HG03378 (cell line): ENCODE data around the gene SIRT3.
"Not testable (repeated sequence)": the region's sequence is repeated elsewhere in the genome, so short reads cannot be mapped to it uniquely, and the experiment has no call there.

Experiments
- ATAC-seq: cut with Tn5 transposase; IDR thresholded peaks from one replicate; pipeline ENCODE4 v1.9.1; 2021; ENCODE audit warnings: mild to moderate bottlenecking, moderate library complexity; ENCODE audit not compliant: unreplicated experiment

Gene SIRT3

DNA sequence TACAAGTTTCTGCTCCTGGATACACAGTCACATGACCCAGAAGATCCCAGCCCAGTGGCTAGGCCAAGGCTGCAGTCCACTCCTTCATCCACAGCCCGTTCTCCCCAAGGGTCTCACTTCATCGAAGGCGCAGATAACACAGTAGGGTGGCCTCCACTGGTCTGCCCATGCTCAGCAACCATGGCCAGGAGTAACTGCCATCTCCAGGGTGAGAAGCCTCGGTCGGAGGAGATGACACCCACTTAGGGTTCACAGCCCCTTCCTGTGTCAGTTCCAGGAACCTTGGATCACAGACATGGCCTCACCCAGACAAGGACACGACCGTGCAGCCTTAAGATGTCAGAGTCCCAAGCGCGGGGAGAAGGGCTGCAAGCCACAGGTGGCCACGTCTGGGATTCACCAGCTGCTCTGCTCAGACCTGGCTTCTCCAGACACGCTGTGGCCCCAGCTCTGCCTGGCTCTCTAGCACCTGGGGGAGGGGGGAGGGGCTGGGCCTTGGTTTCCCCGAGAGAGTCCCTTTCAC is 31.5 kb downstream of the SIRT3 start:
- no peak for ATAC-seq

DNA sequence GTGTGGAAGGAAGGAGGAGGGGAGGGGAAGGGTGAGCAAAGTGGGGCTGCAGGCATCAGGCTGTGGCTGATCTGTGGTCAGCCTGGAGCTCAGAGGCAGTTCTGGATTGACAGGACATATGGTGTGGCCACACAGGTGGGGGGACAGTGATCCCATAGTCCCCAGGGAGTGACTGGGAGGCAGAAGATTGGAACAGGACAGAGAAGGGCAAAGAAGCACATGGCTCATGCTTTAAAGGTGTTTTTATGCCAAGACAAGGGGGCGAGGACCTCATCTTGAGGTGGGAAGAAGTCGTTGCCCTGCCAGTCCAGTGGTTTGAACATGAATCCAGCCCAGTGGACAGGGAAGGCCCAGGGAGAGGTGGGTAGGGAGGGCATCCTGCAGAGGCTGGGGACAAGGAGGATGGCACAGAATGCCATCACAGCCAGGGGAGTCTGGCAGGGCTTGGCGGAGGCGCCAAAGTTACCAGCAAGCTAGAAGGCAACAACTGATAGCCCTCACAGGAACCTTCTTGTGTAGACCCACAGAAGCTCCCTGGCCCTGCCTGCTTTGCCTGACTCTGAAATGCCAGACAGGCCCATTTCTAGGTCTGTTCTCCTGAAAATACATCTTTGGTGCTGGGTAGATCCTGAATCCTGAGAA is 32.1 kb downstream of the SIRT3 start:
- ATAC-seq, result no peak

DNA sequence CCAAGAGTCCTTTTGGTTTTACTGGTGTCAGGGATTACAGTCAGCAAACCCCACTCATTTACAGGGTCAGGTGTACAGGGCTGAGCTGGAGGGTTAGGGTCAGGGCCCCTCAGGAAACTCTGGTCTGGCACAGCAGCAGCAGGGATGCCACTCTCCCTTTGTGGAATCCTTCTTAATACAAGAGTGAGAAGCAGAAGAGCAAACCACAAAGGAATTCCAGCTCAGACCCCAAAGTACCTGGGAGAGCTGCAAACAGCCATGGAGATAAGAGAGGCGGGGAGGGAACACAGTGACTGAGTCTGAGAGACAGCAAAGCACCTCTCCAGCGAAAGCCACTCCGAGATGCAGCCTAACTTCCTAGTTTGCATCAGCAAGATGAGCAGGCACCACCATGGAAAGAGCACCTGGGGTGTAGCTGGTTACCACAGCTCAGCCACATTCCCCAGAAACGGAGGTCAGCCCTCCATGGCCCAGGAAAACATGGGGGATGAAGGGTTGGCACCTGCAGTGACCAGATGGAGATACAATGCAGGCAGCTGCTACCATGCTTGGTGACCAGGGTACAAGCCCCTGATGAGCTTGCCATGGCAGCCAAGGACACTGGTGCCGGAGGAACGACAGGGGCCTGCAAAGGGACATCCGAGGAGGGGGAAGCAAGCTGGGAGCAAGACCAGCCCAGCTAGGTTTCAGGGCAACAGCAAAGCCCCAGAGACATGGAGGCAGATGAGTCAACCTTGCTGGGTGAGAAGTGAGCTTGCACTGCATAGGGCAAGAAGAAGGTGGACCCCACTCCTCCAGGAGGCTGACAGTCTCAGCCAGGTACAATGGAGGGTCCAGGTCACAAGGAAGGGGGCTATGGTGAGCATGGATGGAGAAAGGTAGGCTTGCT is 32.8 kb downstream of the SIRT3 start:
- ATAC-seq, result no peak

DNA sequence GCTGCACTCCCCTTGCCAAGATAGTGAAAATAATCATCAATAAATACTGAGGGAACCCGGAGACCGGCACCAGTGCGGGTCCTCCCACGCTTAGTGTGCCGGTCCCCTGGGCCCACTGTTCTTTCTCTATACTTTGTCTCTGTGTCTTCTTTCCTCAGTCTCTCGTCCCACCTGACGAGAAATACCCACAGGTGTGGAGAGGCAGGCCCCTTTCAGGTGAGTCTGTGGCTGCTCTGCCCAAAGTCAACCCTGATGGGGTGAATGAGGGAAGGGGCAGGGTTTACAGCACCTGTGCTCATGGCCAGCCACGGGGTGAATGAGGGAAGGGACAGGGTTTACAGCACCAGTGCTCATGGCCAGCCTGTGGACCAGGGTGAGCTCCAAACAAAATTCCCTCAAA is 33.7 kb downstream of the SIRT3 start:
- no peak for ATAC-seq

DNA sequence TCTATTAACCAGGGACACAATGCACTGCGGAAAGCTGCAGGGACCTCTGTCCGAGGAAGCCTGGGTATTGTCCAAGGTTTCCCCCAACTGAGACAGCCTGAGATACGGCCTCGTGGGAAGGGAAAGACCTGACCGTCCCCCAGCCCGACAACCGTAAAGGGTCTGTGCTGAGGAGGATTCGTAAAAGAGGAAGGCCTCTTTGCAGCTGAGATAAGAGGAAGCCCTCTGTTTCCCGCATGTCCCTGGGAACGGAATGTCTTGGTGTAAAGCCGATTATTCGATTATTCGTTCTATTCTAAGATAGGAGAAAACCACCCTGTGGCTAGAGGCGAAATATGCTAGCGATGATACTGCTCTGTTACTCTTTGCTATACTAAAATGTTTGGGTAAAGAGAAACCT is 34.2 kb downstream of the SIRT3 start:
- no peak for ATAC-seq

DNA sequence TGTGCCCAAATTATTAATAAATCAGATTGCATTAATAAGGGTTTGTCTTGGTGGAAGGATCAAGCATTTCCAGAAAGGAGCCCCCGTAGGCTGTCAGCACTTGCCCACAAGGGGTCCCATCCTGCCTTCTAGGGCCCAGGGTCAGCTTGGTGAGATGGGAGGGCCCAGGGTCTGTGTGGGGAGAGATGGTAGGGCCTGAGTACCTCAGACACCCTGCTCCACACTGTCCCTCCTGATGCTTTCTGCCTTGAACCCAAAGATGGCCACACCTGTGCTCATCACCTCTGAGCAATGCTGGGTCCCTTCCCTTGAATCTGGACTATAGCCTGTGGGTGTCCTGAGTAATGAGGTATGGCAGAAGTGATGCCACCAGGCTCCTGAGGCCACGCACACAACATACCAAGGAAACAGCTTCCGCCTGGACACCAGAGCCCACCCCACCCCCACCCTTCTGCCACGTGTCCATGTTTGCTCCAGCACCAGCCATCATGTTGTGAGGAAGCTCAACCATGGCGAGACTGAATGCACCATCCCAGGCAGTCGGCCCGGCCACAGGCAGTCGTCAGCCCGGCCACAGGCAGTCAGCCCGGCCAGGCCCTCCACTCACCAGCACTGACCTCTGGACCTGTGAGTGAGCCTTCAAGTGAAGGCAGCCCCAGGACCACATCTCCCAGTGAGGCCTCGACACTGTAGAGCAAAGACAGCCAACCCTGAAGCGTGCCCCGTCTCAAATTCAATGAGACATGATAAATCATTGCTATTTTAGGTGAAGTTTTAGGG is 35.7 kb downstream of the SIRT3 start:
- no peak for ATAC-seq

DNA sequence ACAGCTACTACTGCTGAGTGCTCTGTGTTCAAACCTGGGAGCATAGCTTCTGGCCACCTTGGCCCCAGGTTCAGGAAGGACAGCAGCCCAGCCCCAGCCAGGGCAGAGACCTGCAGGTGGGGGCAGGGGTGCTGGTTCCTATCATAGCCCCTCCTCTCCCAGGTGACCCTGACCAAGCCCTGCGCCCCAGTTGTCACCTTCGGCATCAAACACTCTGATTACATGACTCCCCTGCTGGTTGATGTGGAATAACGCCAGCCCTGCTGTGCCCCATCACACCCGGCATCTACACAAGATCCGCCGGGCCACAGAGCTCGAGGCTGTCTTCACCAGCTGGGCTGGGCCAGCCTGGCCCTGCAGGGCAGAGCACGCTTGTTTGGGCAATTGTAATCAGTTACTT is 36.4 kb downstream of the SIRT3 start:
- no peak for ATAC-seq

DNA sequence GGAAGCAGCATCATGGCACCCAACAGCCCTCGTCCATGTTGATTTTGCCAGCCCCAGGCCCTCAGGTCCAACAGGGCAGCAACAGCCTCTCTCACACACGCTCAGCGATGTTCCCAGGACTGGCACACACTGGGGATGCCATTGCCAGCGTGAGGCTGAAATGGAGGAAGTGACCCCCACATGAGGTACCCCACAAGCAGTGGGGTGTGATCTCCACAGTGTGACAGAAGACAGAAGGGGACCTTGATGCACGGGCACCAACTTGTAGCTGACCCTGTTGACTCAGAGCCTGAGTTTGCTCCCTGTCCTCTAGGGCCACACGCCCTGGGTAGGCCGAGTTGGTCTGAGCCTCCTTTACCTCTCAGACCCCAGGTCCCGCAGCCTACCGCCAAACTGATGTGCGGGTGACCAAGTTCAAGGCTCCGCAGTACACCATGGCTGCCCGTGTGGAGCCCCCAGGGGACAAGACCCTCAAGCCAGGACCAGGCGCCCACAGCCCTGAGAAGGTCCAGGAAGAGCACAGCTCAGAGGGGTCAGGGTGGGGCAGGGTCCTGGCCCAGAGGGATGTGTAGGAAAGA is 37.0 kb downstream of the SIRT3 start:
- ATAC-seq, result no peak

DNA sequence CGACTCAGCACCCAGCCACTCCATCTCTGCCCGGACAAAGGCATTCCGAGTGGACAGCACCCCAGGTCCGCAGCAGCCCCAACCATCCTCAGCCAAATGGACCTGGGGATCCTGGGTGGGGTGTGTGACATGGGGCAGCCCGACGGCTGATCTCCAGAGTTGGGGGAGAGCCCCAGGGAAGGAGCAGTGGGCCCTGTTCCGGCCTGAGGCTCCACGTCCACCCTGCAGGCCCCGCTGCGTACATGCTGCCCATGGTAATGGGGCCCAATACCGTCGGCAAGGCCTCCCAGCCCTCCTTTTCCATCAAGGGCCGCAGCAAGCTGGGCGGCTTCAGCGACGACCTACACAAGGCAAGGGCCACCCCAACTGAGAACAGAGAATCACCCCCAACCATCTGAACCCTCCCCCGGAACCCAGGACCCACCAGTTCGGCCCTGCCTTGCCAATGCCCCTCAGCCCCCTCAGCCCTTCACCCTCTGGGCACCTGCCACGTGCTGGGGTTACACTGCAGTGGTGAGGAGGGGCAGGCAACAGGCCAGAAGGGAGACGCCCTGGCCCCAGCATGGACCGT is 37.8 kb downstream of the SIRT3 start:
- no peak for ATAC-seq

DNA sequence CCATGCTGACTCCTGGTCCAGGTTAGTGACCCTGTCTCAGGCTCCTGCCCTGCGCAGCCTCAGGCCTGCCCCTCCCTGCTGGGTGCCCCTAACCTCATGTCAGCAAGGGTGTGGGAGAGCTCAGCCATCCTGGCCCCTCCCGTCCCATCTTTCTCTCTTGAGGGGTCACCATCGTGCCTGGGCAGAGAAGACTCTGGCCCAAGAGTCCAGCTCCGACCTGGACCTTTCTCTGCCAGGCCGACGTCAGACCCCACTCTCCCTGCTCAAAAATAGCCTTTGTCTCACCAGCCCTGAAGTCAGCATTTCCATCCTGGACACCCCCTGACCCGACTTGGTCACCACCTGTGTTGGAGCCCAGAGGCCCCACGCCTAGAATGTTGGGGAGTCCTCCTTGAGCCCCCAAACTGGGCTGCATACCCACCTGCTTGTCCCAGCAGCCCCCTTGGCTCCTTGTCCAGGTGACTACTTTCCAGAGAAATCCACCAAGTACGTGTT is 38.4 kb downstream of the SIRT3 start:
- ATAC-seq, result no peak

DNA sequence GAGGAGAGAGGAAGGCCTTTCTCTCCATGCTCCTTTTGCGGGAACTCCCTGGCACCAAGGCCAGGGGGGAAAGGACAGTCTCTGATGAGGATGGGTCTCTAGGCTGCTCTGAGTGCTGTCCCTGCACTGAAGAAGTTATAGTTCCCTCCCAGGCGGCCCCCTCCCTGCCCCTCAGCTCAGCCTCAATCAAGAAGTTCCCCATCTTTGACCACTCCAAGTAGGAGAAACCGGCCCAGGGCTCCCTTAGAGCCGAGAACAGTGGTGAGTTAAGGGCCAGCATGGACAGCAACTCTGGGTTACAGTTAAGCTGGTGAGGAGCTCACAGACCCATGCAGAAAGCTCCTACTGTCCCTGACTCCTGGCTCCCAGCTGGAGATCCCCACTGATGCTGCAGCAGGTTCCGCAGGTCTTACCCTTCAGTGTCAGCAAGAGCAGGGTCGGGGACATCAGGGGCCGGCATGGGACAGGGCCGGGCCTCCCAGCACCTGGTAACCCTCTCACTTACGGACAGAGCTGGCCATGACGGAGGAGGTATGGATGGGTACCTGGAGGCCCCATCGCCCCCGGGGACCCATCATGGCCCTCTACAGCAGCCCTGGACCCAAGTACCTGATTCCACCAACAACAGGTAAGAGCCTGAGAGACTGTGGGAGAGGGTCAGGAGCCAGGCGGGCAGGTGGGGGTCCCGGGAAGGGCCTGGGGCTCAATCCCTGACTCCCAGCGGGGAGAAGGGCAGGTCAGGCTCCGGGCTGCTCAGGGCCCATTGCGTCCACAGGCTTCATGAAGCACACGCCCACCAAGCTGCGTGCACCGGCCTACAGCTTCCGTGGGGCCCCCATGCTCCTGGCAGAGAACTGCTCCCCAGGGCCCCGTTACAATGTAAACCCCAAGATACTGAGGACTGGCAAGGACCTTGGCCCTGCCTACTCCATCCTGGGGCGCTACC is 39.1 kb downstream of the SIRT3 start:
- ATAC-seq, result no peak

DNA sequence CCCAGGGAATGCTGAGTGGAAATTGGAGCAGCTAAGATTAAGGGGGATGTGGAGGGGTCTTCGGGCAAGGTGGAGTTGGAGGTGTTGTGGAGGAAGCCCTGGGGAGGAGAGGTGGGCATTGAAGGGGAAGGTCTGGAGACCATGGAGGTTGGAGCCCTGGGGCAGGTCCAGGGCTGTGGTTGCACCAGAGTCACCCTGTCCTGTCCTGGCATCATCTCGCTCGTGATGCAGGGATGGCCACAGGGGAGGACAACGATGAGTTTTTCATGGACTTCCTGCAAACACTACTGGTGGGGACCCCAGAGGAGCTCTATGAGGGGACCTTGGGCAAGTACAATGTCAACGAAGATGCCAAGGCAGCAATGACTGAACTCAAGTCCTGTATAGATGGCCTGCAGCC is 42.7 kb downstream of the SIRT3 start:
- ATAC-seq, result not testable (repeated sequence)

DNA sequence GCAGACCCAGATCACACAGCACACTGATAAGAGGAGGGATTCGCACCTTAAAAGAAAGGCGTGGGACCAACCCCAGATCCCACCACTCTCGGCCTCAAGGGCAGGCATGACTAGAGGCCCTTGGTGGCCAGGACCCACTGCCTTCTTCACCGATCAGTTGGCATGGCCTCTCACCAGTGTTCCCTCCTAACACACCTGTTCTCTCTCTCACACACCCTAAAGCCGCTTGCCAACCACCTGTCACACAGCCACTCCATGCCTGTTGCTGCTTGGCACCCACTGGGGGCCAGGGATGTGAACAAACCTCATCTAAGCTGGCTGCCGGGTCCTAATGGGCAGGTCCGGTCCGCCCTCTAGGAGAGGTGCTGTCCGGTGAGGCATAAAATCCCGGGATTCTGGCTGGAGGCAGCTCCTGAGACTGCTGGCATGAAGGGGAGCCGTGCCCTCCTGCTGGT is 43.4 kb downstream of the SIRT3 start, which contains the start of gene SCGB1C1:
SCGB1C1 (plus strand) TSS at position 405 of the 455 bp plus-strand sequence; CDS start at position 427, 22 bp downstream.
- not testable (repeated sequence) for ATAC-seq

DNA sequence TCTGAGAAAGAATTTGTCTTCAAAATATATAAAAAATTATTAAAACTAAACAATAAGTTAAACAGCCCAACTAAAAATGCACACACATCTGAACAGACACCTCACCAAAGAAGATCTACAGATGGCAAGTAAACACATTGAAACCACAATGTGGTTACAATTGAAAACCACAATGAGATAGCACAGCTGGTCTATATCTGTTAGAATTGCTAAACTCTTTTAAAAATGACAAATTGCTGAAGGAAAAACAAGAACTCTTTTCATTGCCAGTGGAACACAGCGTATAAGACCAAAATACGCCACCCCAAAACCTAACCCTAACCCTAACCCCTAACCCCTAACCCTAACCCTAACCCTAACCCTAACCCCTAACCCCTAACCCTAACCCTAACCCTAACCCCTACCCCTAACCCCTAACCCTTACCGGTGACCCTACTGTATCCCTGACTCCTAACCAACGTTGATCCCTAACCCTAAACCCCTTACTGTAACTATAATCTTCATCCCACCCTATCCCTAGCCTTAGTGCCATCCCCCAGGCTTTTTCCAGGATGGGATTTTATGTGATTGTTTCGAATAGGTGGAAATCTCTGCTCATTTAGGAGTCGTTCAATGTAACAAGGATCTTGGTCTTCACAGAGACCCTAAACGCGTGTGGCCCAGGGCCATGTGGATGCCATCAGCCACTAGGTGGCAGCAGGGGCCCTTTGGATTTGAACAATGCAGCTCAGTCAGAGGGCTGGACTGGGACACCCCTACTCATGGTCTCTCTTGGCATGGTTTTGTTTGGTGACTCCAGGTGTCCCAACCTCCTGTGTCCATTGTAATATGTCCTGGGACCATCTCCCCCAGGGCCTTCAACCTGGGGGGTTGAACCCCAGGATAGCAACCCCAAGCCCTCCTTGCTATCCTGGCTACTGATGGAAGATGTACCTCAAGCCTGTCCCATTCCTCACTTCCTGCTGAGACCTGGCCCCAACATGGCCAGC is 44.4 kb downstream of the SIRT3 start:
- ATAC-seq, result not testable (repeated sequence)

DNA sequence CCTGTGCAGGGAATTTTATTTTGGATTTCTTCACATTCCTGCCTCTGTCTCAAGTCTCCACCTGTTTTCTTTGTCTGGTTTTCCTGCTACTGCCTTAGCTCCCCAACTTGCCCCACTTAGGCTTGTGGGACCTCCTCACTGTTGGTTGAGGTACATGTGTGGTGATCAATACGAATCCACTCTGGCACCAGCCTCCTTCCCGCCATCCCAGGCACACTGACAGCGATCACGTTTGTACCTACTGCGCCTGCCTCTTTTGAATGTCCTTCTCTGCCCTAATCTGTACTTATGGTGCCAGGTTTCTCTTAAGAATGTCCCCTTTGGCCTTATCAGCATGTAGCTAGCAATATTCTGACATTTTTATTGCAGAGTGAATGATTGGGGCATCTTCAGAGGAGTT is 45.6 kb downstream of the SIRT3 start:
- not testable (repeated sequence) for ATAC-seq

DNA sequence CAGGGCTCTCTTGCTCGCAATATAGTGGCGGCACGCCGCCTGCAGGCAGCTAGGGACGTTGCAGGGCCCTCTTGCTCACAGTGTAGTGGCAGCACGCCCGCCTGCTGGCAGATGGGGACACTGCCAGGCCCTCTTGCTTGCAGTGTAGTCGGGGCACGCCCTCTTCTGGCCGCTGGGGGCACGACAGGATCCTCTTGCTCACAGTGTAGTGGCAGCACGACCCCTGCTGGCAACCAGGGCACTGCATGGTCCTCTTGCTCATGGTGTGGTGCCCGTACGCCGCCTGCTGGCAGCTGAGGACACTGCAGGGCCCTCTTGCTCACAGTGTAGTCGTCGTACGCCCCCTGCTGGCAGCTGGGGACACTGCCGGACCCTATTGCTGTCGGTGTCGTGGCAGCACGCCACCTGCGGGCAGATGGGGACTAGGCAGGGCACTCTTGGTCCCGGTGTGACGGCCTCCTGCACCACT is 46.3 kb downstream of the SIRT3 start:
- ATAC-seq, result peak; percentile 67

DNA sequence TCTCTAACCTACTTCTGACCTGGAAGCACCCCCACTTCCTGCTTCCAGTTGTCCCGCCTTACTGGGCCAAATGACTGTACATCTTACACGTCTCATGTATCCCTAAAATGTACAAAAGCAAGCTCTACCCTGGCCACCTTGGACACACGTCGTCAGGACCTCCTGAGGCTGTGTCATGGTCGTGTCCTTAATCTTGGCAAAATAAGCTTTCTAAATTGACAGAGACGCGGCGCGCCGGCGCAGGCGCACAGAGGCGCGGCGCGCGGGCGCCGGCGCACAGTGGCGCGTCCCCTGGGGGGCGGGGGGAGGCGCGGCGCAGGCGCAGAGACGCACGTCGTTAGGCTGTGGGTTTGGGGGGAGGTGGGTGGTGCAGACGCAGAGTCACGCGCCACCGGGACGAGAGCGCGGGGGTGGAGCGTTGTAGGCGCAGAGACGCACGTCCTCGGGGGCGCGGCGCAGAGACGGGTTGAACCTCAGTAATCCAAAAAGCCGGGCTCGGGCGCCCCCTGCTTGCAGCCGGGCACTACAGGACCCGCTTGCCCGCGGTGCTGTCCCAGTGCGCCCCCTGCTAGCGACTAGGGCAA is 46.9 kb downstream of the SIRT3 start:
- not testable (repeated sequence) for ATAC-seq
